HG03575 (cell line): ENCODE data around the gene LETMD1.
"Not testable (repeated sequence)": the region's sequence is repeated elsewhere in the genome, so short reads cannot be mapped to it uniquely, and the experiment has no call there.

Experiments used
- ATAC-seq: cut with Tn5 transposase; IDR thresholded peaks from one replicate; pipeline ENCODE4 v1.9.1; 2021; ENCODE audit not compliant: unreplicated experiment, insufficient number of reproducible peaks, low FRiP score; ENCODE audit errors: extremely low read depth

LETMD1 gene

GRCh38 chr12:51047655-51048540, at the start of gene LETMD1:
Gene LETMD1, plus strand, starts transcription at chr12:51048327. Its CDS starts 30 bp downstream, at chr12:51048357.
- ATAC-seq = peak; percentile 71

- ATAC-seq = no peak
Measured at GRCh38 chr12:50999093-50999492, 49.0 kb upstream of the LETMD1 start.

- no peak for ATAC-seq
Measured at GRCh38 chr12:51000245-51000644, 47.9 kb upstream of the LETMD1 start.

GRCh38 chr12:51001799-51002198, 46.3 kb upstream of the LETMD1 start:
- no peak for ATAC-seq

GRCh38 chr12:51004504-51004903, 43.6 kb upstream of the LETMD1 start:
- ATAC-seq = no peak

- no peak for ATAC-seq
Measured at GRCh38 chr12:51005030-51005429, 43.1 kb upstream of the LETMD1 start.

- ATAC-seq = no peak
Measured at GRCh38 chr12:51005671-51006070, 42.5 kb upstream of the LETMD1 start.

- no peak for ATAC-seq
Measured at GRCh38 chr12:51008329-51009055, 39.6 kb upstream of the LETMD1 start.

GRCh38 chr12:51009056-51009440, 39.1 kb upstream of the LETMD1 start:
- no peak for ATAC-seq

- ATAC-seq = no peak
Measured at GRCh38 chr12:51011955-51012354, 36.2 kb upstream of the LETMD1 start.

GRCh38 chr12:51012570-51013236, 35.4 kb upstream of the LETMD1 start:
- ATAC-seq = no peak

- no peak for ATAC-seq
Measured at GRCh38 chr12:51013441-51013840, 34.7 kb upstream of the LETMD1 start.

- not testable (repeated sequence) for ATAC-seq
Measured at GRCh38 chr12:51014467-51014866, 33.7 kb upstream of the LETMD1 start.

GRCh38 chr12:51017452-51017851, 30.7 kb upstream of the LETMD1 start:
- no peak for ATAC-seq

- ATAC-seq = no peak
Measured at GRCh38 chr12:51018956-51019355, 29.2 kb upstream of the LETMD1 start.

- ATAC-seq = no peak
Measured at GRCh38 chr12:51019927-51020326, 28.2 kb upstream of the LETMD1 start.

GRCh38 chr12:51020448-51021182, 27.5 kb upstream of the LETMD1 start:
- no peak for ATAC-seq

GRCh38 chr12:51021694-51022093, 26.4 kb upstream of the LETMD1 start:
- no peak for ATAC-seq
